GM12878 (cell line): ENCODE measurements around the gene ABHD6. TPM values are rescaled to one million over a fixed set of nuclear protein-coding genes. Genes with fewer than 3 reads are reported as not detected.

ENCODE experiments used
- ATAC-seq: fragments of 200-7000 bp; cut with Tn5 transposase; 3 replicates; pipeline ENCODE4 v1.9.1; 2020; ENCODE audit warnings: mild to moderate bottlenecking, moderate library complexity
- BruUV-seq: library from RNA; stranded (reverse); fragments of 400-500 nt; replicated peaks from 2 replicates; lab custom pipeline; 2021; lab: Mats Ljungman, UMichigan
- CTCF ChIA-PET: fragments of 300-600 bp; sonication (Branson Sonifier 250); formaldehyde crosslinking; extraction: SDS; loops from one replicate; lab custom pipeline; 2021; ENCODE audit warnings: inconsistent platforms; lab: Yijun Ruan, JAX
- POLR2A ChIA-PET: fragments of 350-600 bp; formaldehyde crosslinking; extraction: SDS; loops from one replicate; lab custom pipeline; 2021; ENCODE audit warnings: inconsistent platforms; lab: Charles Lee
- RAD21 ChIA-PET: fragments of 300-600 bp; sonication (Branson Sonifier 250); formaldehyde crosslinking; loops from one replicate; lab custom pipeline; 2023; ENCODE audit warnings: antibody characterized with exemption; ENCODE audit not compliant: unreplicated experiment; lab: Charles Lee
- SMC1A ChIA-PET: fragments of 300-600 bp; sonication (Branson Sonifier 250); formaldehyde crosslinking; loops from one replicate; lab custom pipeline; 2023; ENCODE audit not compliant: unreplicated experiment, uncharacterized antibody; lab: Charles Lee
- DNase-seq: peaks from one replicate; pipeline ENCODE4 v3.0.0-alpha.2; 2011; ENCODE audit warnings: low read depth, low spot score
- FAIRE-seq: peaks from 3 replicates; lab custom pipeline; 2011; peaks lifted over from hg19 to GRCh38; lab: Jason Lieb, UNC
- H2AFZ ChIP-seq: 2 replicates; pipeline ENCODE4 v1.6.0; 2011; ENCODE audit warnings: low read depth, low read length, control low read depth; ENCODE audit not compliant: control insufficient read depth
- H3K27ac ChIP-seq: 2 replicates; pipeline ENCODE4 v1.5.1; 2011; ENCODE audit warnings: control low read depth; ENCODE audit not compliant: control insufficient read depth, insufficient read depth
- H3K27me3 ChIP-seq, 2 experiments: replicated peaks in 1 of 2; 2 replicates each; pipeline versions ENCODE4 v1.6.0 to v1.6.1; 2011; ENCODE audit warnings: low read length in 1 of 2; ENCODE audit not compliant: control insufficient read depth in 2 of 2, insufficient read depth in 2 of 2
- H3K36me3 ChIP-seq, 2 experiments: 2 replicates each; pipeline ENCODE4 v1.5.1; 2011; ENCODE audit warnings: low read length in 1 of 2; ENCODE audit not compliant: control insufficient read depth in 2 of 2, insufficient read depth in 2 of 2
- H3K4me1 ChIP-seq: 2 replicates; pipeline ENCODE4 v1.6.1; 2011; ENCODE audit warnings: mild to moderate bottlenecking, low read length, moderate library complexity, mixed read lengths; ENCODE audit not compliant: control insufficient read depth, insufficient read depth
- H3K4me2 ChIP-seq: 2 replicates; pipeline ENCODE4 v1.6.0; 2011; ENCODE audit warnings: control low read depth; ENCODE audit not compliant: control insufficient read depth, insufficient read depth
- H3K4me3 ChIP-seq: fragments of 200-600 bp; sonication (generic); 2 replicates; pipeline ENCODE4 v1.5.1; 2016
- H3K79me2 ChIP-seq: 2 replicates; pipeline ENCODE4 v1.6.0; 2011; ENCODE audit warnings: low read length; ENCODE audit not compliant: control insufficient read depth, insufficient read depth
- H3K9ac ChIP-seq: 2 replicates; pipeline ENCODE4 v1.8.0; 2011; ENCODE audit warnings: low read length, control low read depth, mixed read lengths; ENCODE audit not compliant: control insufficient read depth, insufficient read depth
- H3K9me3 ChIP-seq: replicated peaks from 3 replicates; pipeline ENCODE4 v1.5.1; 2011; ENCODE audit warnings: mild to moderate bottlenecking, low read length; ENCODE audit not compliant: control insufficient read depth, insufficient read depth
- H4K20me1 ChIP-seq: 2 replicates; pipeline ENCODE4 v1.6.0; 2011; ENCODE audit not compliant: control insufficient read depth, insufficient read depth
- HDAC2 ChIP-seq: fragments of 200-600 bp; sonication (generic); IDR thresholded peaks from 2 replicates; pipeline ENCODE4 v1.6.1; 2017
- SP1 ChIP-seq: IDR thresholded peaks from one replicate; pipeline ENCODE4 v1.6.1; 2011; ENCODE audit warnings: low read depth, low read length
- SREBF2 ChIP-seq: IDR thresholded peaks from 2 replicates; pipeline ENCODE4 v1.6.1; 2012; ENCODE audit warnings: mild to moderate bottlenecking, low read length
- STAT1 ChIP-seq: fragments of 450-650 bp; conservative IDR thresholded peaks from 2 replicates; pipeline ENCODE4 v1.6.1; 2014; ENCODE audit warnings: antibody characterized with exemption, mild to moderate bottlenecking
- WGBS: methylation state at CpG from one replicate; pipeline ENCODE4 v1.1.6; 2016; ENCODE audit warnings: low lambda C conversion rate; ENCODE audit not compliant: insufficient replicate concordance, insufficient coverage; ENCODE audit errors: missing lambda C conversion rate; 5-methylcytosine and 5-hydroxymethylcytosine counted together
- in situ Hi-C: fragments of 300-500 bp; cut with MboI; formaldehyde crosslinking; loops from 9 replicates; pipeline ENCODE4 v1.14.3; 2018; ENCODE audit warnings: mixed read lengths
- intact Hi-C: fragments of 100-400 bp; cut with micrococcal nuclease; formaldehyde crosslinking; loops from one replicate; pipeline ENCODE4 v1.14.2; 2022; ENCODE audit not compliant: unreplicated experiment
- polyA plus RNA-seq, 11 experiments: library from polyadenylated mRNA; depleted of rRNA in 4 of 11; unstranded in 6 of 11; stranded (reverse) in 5 of 11; fragments of >200 nt; fragmentation: Nextera tagmentation in 4 of 11; fragmentation: Illumina TruSeq in 1 of 11; extraction: Ambion mirVana in 4 of 11; extraction: Trizol in 1 of 11; gene quantifications; 1 replicate in 1 of 11; 2 replicates in 10 of 11; pipeline versions ENCODE4 v1.2.1 to v1.2.3, GENCODE V29; 2011 to 2016; ENCODE audit warnings: inconsistent platforms in 2 of 11, missing spikeins in 2 of 11, low read depth in 1 of 11
- total RNA-seq, 4 experiments: library from RNA; depleted of rRNA in 3 of 4; stranded (reverse); fragments of >200 nt in 3 of 4; fragmentation: Illumina TruSeq in 1 of 4; extraction: Trizol in 1 of 4; gene quantifications; 2 replicates each; pipeline versions ENCODE4 v1.2.1 to v1.2.3, GENCODE V29; 2013 to 2021
- TF ChIP-seq, protein P1 (sequence below): fragments of 150-350 bp; IDR thresholded peaks from 2 replicates; pipeline ENCODE4 v1.6.1; 2014; ENCODE audit warnings: mild to moderate bottlenecking, low read depth, low read length
- TF ChIP-seq, protein P2 (sequence below): IDR thresholded peaks from 2 replicates; pipeline ENCODE4 v1.6.1; 2011; ENCODE audit warnings: low read depth, mild to moderate bottlenecking, low read length, moderate library complexity, borderline replicate concordance; ENCODE audit errors: extremely low read depth

ABHD6 gene
- total and polyA plus RNA-seq, 10 of the 15 experiments (the other 5 are each of a cell fraction or from before 2014, with no cell fraction given) = 1.4 to 33.2 (median 3.2) TPM

DNA sequence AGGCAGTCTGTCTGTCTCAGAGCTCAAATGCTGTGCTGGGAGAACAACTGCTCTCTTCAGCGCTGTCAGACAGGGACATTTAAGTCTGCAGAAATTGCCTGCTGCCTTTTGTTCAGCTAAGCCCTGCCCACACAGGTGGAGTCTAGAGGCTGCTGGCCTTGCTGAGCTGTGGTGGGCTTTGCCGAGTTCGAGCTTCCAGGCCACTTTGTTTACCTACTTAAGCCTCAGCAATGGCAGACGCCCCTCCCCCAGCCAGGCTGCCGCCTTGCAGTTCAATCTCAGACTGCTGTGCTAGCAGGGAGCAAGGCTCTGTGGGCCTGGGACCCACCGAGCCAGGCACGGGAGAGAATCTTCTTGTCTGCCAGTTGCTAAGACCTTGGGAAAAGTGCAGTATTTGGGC is 43.5 kb downstream of the ABHD6 start:
- 85% methylated on average over 7 of the region's 7 CpGs for WGBS
- ATAC-seq (no peak), FAIRE-seq (no peak), DNase-seq (no peak)
- Histone ChIP-seq H3K4me1 (no peaks in the 10 kb centered on the region), H4K20me1 (no peaks in the 10 kb centered on the region), H3K27me3 (no peaks in the 10 kb centered on the region), H2AFZ (no peak overlapping the region), H3K9ac (no peak overlapping the region), H3K4me2 (no peak overlapping the region), H3K9me3 (no peaks in the 10 kb centered on the region), H3K36me3 (peaks cover 0 to 6% of the 10 kb centered on the region in 2 experiments; a peak in 2 of 4 replicates), H3K27ac (no peak overlapping the region), H3K4me3 (no peak overlapping the region), H3K79me2 (no peaks in the 10 kb centered on the region)
- in situ Hi-C loops (no loop called here), intact Hi-C loops (no loop called here)
- ChIA-PET CTCF (interaction anchor here (2.5 kb wide), 1 partner anchor 19 kb away, joined by 7 read pairs; no protein-coding TSS in a partner anchor), RAD21 (interaction anchor here (1.1 kb wide), 1 partner anchor 63 kb away, joined by 4 read pairs; no protein-coding TSS in a partner anchor), SMC1A (interaction anchor here (0.6 to 1.1 kb wide), 2 partner anchors 9 to 147 kb away, joined by 3 read pairs; no protein-coding TSS in a partner anchor), POLR2A (no interaction called here)
- TF ChIP-seq SREBF2 (no peak), STAT1 (no peak), SP1 (no peak), HDAC2 (no peak)
- TF ChIP-seq, protein P1, sequence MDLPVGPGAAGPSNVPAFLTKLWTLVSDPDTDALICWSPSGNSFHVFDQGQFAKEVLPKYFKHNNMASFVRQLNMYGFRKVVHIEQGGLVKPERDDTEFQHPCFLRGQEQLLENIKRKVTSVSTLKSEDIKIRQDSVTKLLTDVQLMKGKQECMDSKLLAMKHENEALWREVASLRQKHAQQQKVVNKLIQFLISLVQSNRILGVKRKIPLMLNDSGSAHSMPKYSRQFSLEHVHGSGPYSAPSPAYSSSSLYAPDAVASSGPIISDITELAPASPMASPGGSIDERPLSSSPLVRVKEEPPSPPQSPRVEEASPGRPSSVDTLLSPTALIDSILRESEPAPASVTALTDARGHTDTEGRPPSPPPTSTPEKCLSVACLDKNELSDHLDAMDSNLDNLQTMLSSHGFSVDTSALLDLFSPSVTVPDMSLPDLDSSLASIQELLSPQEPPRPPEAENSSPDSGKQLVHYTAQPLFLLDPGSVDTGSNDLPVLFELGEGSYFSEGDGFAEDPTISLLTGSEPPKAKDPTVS = no peak
- TF ChIP-seq, protein P2, sequence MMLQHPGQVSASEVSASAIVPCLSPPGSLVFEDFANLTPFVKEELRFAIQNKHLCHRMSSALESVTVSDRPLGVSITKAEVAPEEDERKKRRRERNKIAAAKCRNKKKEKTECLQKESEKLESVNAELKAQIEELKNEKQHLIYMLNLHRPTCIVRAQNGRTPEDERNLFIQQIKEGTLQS = no peak
- BruUV-seq = no TSS peak
